Kidney (tissue), 14 donors: Measurements from ENCODE around the gene FHOD3. TPM values are rescaled to one million over a fixed set of nuclear protein-coding genes. Genes with fewer than 3 reads are reported as not detected.

Source experiments
- DNase-seq, 5 donors: peaks; one replicate each; pipeline ENCODE4 v3.0.0-alpha.2; 2013 to 2020
- FAIRE-seq: peaks from 2 replicates; lab custom pipeline; 2012; peaks lifted over from hg19 to GRCh38; lab: Jason Lieb, UNC
- H3K27ac ChIP-seq, 2 donors: one replicate each; pipeline ENCODE4 v1.7.0; 2013; ENCODE audit warnings: low read depth in 2 of 2, low read length in 2 of 2, inconsistent platforms in 1 of 2
- H3K27me3 ChIP-seq: one replicate; pipeline ENCODE4 v1.7.1; 2013; ENCODE audit warnings: low read length, inconsistent platforms; ENCODE audit not compliant: control insufficient read depth, insufficient read depth
- H3K36me3 ChIP-seq, 3 donors: one replicate each; pipeline versions ENCODE4 v1.7.0 to v1.7.1; 2013; ENCODE audit warnings: low read length in 3 of 3, control low read depth in 1 of 3, inconsistent platforms in 1 of 3; ENCODE audit not compliant: insufficient read depth in 3 of 3, control insufficient read depth in 2 of 3
- H3K4me1 ChIP-seq, 3 donors: one replicate each; pipeline versions ENCODE4 v1.7.0 to v1.7.1; 2013; ENCODE audit warnings: low read length in 3 of 3, inconsistent platforms in 1 of 3, low read depth in 1 of 3; ENCODE audit not compliant: control insufficient read depth in 2 of 3, insufficient read depth in 2 of 3
- H3K4me3 ChIP-seq, 3 donors: one replicate each; pipeline versions ENCODE4 v1.7.0 to v1.8.1; 2013; ENCODE audit warnings: low read length in 3 of 3, control low read depth in 1 of 3, inconsistent platforms in 1 of 3
- H3K9ac ChIP-seq, 3 donors: one replicate each; pipeline versions ENCODE4 v1.7.0 to v1.7.1; 2013; ENCODE audit warnings: low read length in 3 of 3, control low read depth in 1 of 3, inconsistent platforms in 1 of 3
- H3K9me3 ChIP-seq, 3 donors: one replicate each; pipeline versions ENCODE4 v1.7.0 to v1.7.1; 2013; ENCODE audit warnings: low read length in 3 of 3, control low read depth in 1 of 3, inconsistent platforms in 1 of 3; ENCODE audit not compliant: control insufficient read depth in 2 of 3, insufficient read depth in 1 of 3
- CTCF ChIP-seq: IDR thresholded peaks from 3 replicates; pipeline ENCODE4 v1.5.1; 2012; ENCODE audit warnings: mild to moderate bottlenecking, moderate library complexity, borderline replicate concordance; ENCODE audit not compliant: insufficient read depth; ENCODE audit errors: extremely low read depth
- intact Hi-C: fragments of 100-400 bp; cut with DNase I; formaldehyde crosslinking; loops from one replicate; pipeline ENCODE4 v1.11.1; 2022
- polyA plus RNA-seq: library from polyadenylated mRNA; stranded (reverse); fragments of 350-450 nt; fragmentation: Illumina TruSeq; extraction: RNeasy Lipid Tissue Mini Kit (QIAGEN cat#74804); gene quantifications from one replicate; pipeline ENCODE4 v1.2.3, GENCODE V29; 2014; ENCODE audit warnings: low read depth, low replicate concordance; ENCODE audit not compliant: insufficient read depth
- total RNA-seq: library from RNA; stranded (reverse); fragmentation: NEBNext Ultra II Directional; extraction: Animal tissue kit (Norgen Biotek cat#: 25700); gene quantifications from one replicate; pipeline ENCODE4 v1.2.1, GENCODE V29; 2021
- donor health status: control.
- donor health status: control.
- donor health status: control.
- donor health status: control.
- donor health status: control.
- donor health status: DM: yes; HTN: yes; CAD: no.
- donor health status: Normal renal cell carcinoma (clear cell type).

The FHOD3 gene
- total and polyA plus RNA-seq, 2 donors from 2014 or later, result 21.5 to 28.0 TPM

GRCh38 chr18:36531636-36532035 lies 234.1 kb downstream of the FHOD3 start:
- Histone ChIP-seq H3K27me3 (no peaks in the 10 kb centered on the region), H3K4me3 (no peak overlapping the region), H3K9ac (no peak overlapping the region), H3K4me1 (peaks cover 0 to 8% (median 0%) of the 10 kb centered on the region in 3 donors), H3K36me3 (peaks cover 0 to 7% (median 0%) of the 10 kb centered on the region in 3 donors), H3K9me3 (no peaks in the 10 kb centered on the region), H3K27ac (no peak overlapping the region)
- FAIRE-seq (no peak), DNase-seq (no peak)
- intact Hi-C loops, result no loop called here
- TF ChIP-seq CTCF, result no peak

GRCh38 chr18:36532394-36532793 lies 234.9 kb downstream of the FHOD3 start:
- no peak overlapping the region for H3K27ac ChIP-seq
- peaks cover 0 to 7% (median 0%) of the 10 kb centered on the region in 3 donors for H3K36me3 ChIP-seq
- intact Hi-C loops, result no loop called here
- no peaks in the 10 kb centered on the region for H3K9me3 ChIP-seq
- no peak for FAIRE-seq
- DNase-seq, result no peak
- H3K4me1 ChIP-seq, result peaks cover 0 to 8% (median 0%) of the 10 kb centered on the region in 3 donors
- H3K4me3 ChIP-seq, result no peak overlapping the region
- no peaks in the 10 kb centered on the region for H3K27me3 ChIP-seq
- no peak for TF ChIP-seq CTCF
- no peak overlapping the region for H3K9ac ChIP-seq

DNA sequence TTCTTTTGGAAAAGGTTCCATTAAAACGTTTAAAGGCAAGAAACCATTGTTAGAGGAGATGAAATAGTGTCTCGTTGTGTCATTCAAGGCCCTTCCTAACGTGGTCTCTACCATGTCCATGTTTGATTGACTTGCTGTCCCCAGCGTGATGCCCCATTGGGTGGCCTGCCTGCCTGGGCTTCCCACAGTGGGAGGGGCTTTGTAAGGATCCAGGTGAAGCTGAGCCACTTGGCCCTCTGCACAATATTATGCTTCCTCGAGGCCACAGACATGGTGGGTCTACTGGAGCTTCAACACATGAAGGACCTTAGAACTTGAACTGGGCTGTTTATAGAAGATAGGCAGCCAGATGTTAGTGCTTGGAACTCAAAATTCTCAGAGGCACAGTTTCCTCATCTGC lies 235.3 kb downstream of the FHOD3 start:
- TF ChIP-seq CTCF, result no peak
- intact Hi-C loops, result no loop called here
- no peak overlapping the region for H3K4me3 ChIP-seq
- no peaks in the 10 kb centered on the region for H3K9me3 ChIP-seq
- H3K27me3 ChIP-seq, result no peaks in the 10 kb centered on the region
- DNase-seq, result no peak
- peaks cover 0 to 4% (median 0%) of the 10 kb centered on the region in 3 donors for H3K4me1 ChIP-seq
- H3K36me3 ChIP-seq, result peaks cover 0 to 7% (median 0%) of the 10 kb centered on the region in 3 donors
- H3K9ac ChIP-seq, result no peak overlapping the region
- no peak overlapping the region for H3K27ac ChIP-seq
- no peak for FAIRE-seq
